Adipose tissue (tissue), 3 donors: ENCODE data around the gene AK1. TPM values are rescaled to one million over a fixed set of nuclear protein-coding genes. Genes with fewer than 3 reads are reported as not detected.

Experiments used
- polyA plus RNA-seq, 3 donors: library from polyadenylated mRNA; stranded (reverse); fragments of 200-250 nt; gene quantifications; one replicate each; pipeline ENCODE4 v1.2.3, GENCODE V29; 2013
- donor health status: healthy with polysubstance abuse.
- donor health status: Bipolar disorder and iron deficiency.
- donor health status: healthy.

AK1 gene
- polyA plus RNA-seq, 3 donors = 20.9 to 85.4 (median 71.1) TPM

Other genes with a start within 250 kb of the AK1 start
- under 1 TPM; 0.11 to 0.77 (median 0.41) TPM for gene CFAP157, start 170.7 kb downstream of the AK1 start, polyA plus RNA-seq
- 10 to 100 TPM; 12.1 to 55.6 (median 24.6) TPM for gene PTRH1, start 162.0 kb downstream of the AK1 start, polyA plus RNA-seq
- gene TTC16, start 161.6 kb downstream of the AK1 start, polyA plus RNA-seq = under 1 TPM in 2 of 3 donors, not detected in 1; 0.05 to 0.06 TPM
- 10 to 100 TPM in 2 of 3 donors, 1 to 10 TPM in 1; 9.6 to 12.8 (median 10.6) TPM for gene TOR2A, start 142.4 kb downstream of the AK1 start, polyA plus RNA-seq
- gene SH2D3C, start 99.0 kb downstream of the AK1 start, polyA plus RNA-seq = 10 to 100 TPM in 2 of 3 donors, 1 to 10 TPM in 1; 4.8 to 29.7 (median 23.3) TPM
- gene CDK9, start 91.6 kb downstream of the AK1 start, polyA plus RNA-seq = 10 to 100 TPM; 34.3 to 68.4 (median 52.1) TPM
- 100 to 1,000 TPM in 1 of 3 donors, 10 to 100 TPM in 2; 35.1 to 148 (median 52.1) TPM for gene FPGS, start 74.8 kb downstream of the AK1 start, polyA plus RNA-seq
- gene ENG, start 23.0 kb downstream of the AK1 start, polyA plus RNA-seq = 100 to 1,000 TPM in 2 of 3 donors, 10 to 100 TPM in 1; 37.9 to 180 (median 107) TPM
- gene ST6GALNAC6, start 21.9 kb upstream of the AK1 start, polyA plus RNA-seq = 100 to 1,000 TPM in 2 of 3 donors, 10 to 100 TPM in 1; 41.1 to 142 (median 141) TPM
- gene ST6GALNAC4, start 39.4 kb upstream of the AK1 start, polyA plus RNA-seq = 10 to 100 TPM; 20.4 to 41.4 (median 25.9) TPM
- under 1 TPM; 0.22 to 0.74 (median 0.74) TPM for gene PIP5KL1, start 53.1 kb upstream of the AK1 start, polyA plus RNA-seq
- gene DPM2, start 60.2 kb upstream of the AK1 start, polyA plus RNA-seq = 10 to 100 TPM; 26.9 to 40.5 (median 30.2) TPM
- 10 to 100 TPM; 11.2 to 18.6 (median 14.9) TPM for gene EEIG1, start 103.3 kb upstream of the AK1 start, polyA plus RNA-seq
- gene NAIF1, start 189.6 kb upstream of the AK1 start, polyA plus RNA-seq = 1 to 10 TPM; 4.8 to 6.6 (median 5.1) TPM
- 100 to 1,000 TPM in 1 of 3 donors, 10 to 100 TPM in 2; 40.4 to 129 (median 61.0) TPM for gene SLC25A25, start 190.6 kb upstream of the AK1 start, polyA plus RNA-seq